Natural killer cell treated with Interleukin-12 subunit alpha and Interleukin-12 subunit beta and Interleukin-15 and Interleukin-18, amount 100 ng/mL, for 72 hours (primary cell): ENCODE results near the gene PLEKHA7. TPM values are rescaled to one million over a fixed set of nuclear protein-coding genes. Genes with fewer than 3 reads are reported as not detected.
"Not testable (repeated sequence)": the region's sequence is repeated elsewhere in the genome, so short reads cannot be mapped to it uniquely, and the experiment has no call there.

Source experiments
- ATAC-seq, 2 donors: fragments of 150-1000 bp; cut with Tn5 transposase in 1 of 2; sonication (Bioruptor Pico), chemical (Tn5 transposase) in 1 of 2; 2 replicates each; pipeline ENCODE4 v1.10.0; 2021
- DNase-seq: peaks from one replicate; pipeline ENCODE4 v3.0.0; 2022; ENCODE audit warnings: low spot score
- H3K27ac Mint-ChIP-seq, 2 donors: 1 replicate in 1 of 2; 2 replicates in 1 of 2; pipeline ENCODE4 v1.8.0; 2022; ENCODE audit warnings: mixed read lengths in 2 of 2, mild to moderate bottlenecking in 1 of 2, moderate library complexity in 1 of 2
- H3K27me3 Mint-ChIP-seq, 2 donors: 1 replicate in 1 of 2; 2 replicates in 1 of 2; pipeline ENCODE4 v1.8.0; 2022; ENCODE audit warnings: mixed read lengths in 2 of 2
- H3K36me3 Mint-ChIP-seq: one replicate; pipeline ENCODE4 v1.8.0; 2022; ENCODE audit warnings: mixed read lengths
- H3K4me1 Mint-ChIP-seq, 2 donors: 1 replicate in 1 of 2; 2 replicates in 1 of 2; pipeline ENCODE4 v1.8.0; 2022; ENCODE audit warnings: low read depth in 2 of 2, mixed read lengths in 2 of 2, mild to moderate bottlenecking in 1 of 2
- H3K4me3 Mint-ChIP-seq: one replicate; pipeline ENCODE4 v1.8.0; 2022; ENCODE audit warnings: mixed read lengths
- H3K9me3 Mint-ChIP-seq: 2 replicates; pipeline ENCODE4 v1.8.0; 2022; ENCODE audit warnings: mixed read lengths
- total RNA-seq, 2 donors: library from RNA; stranded (reverse); gene quantifications; one replicate each; pipeline ENCODE4 v1.2.3, GENCODE V29; 2022

PLEKHA7 gene
- total RNA-seq, result under 1 TPM; 0.10 to 0.84 TPM

DNA sequence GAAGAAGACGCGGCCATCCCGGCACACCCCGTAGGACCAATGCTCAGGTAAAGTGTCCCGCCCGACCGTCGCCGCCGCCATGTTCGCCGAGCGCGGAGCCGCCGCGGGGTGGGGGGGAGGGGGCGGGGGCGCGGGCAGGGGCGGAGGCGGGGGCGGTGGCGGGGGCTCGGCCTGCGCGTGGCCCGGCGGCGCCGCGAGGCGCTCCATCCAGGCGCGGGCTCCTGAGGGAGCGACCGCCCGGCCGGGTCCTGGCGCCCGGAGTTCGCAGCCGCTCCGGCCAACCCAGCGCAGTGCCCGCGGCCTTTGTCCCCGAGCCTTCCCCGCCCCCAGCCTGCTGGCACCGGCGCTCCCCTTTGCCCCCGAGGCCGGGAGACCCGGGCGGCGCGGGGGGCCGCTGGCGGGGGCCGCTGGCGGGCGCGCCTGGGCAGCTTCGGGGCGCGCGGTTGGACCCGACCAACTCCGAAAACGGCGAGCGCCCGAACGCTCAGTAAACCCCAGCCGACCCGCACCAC is at the start of gene PLEKHA7:
TSS of gene PLEKHA7 (minus strand) at position 94 of the 512 bp plus-strand sequence. CDS start at position 81, 13 bp downstream.
- Mint-ChIP-seq H3K36me3 (peaks cover 4% of the 10 kb centered on the region), H3K4me1 (peaks cover 7 to 9% of the 10 kb centered on the region in 2 donors), H3K9me3 (no peaks in the 10 kb centered on the region), H3K4me3 (peak within 1 kb of the TSS; percentile 96), H3K27ac (peak within 1 kb of the TSS in 1 of 2 donors; percentile 34), H3K27me3 (peaks cover 16 to 28% of the 10 kb centered on the region in 2 donors)
- ATAC-seq, result peak in 1 of 2 donors; percentile 14
- DNase-seq, result no peak

DNA sequence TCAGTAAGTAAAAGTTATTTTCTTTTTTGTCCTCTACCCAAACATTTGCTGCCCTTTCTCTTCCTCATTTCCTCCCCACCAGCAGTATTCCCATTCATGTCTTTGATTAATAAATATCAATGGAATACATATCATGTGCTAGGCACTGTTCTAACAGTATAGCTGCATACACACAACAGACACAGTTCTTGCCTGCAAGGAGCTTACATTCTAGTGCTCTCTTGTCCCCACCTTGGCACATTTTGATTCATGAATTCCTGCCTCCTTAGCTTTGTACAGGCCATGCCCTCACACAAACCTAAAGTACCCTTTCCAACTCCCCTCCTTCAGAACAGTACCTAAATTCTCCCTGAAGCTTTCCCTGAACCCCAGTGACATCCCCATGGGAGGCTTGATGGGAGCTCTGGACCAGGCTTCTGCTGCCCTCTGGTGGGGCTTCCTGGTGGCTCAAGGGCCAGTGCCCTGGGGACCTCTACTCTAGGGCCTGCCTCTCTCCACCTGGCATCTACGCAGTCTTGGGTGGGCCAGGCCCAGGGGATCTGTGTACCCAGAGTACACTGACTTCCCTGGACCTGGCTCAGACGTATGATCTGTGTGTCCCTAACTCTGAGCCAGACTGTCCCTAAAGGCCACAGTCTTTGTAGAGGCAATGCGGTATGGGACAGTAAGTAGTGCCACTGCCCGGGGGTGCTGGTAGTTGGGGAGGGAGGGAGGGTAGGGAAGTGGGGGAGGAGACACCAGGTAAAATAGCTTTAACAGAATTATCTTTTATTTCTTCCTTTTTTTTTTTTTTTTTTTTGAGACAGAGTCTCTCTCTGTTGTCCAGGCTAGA is 49.2 kb upstream of the PLEKHA7 start:
- Mint-ChIP-seq H3K36me3 (no peaks in the 10 kb centered on the region), H3K27ac (no peak overlapping the region), H3K4me3 (no peak overlapping the region), H3K27me3 (peaks cover 0 to 2% of the 10 kb centered on the region in 2 donors), H3K9me3 (no peaks in the 10 kb centered on the region), H3K4me1 (no peaks in the 10 kb centered on the region)
- DNase-seq (no peak), ATAC-seq (peak; percentile 68 to 77)

DNA sequence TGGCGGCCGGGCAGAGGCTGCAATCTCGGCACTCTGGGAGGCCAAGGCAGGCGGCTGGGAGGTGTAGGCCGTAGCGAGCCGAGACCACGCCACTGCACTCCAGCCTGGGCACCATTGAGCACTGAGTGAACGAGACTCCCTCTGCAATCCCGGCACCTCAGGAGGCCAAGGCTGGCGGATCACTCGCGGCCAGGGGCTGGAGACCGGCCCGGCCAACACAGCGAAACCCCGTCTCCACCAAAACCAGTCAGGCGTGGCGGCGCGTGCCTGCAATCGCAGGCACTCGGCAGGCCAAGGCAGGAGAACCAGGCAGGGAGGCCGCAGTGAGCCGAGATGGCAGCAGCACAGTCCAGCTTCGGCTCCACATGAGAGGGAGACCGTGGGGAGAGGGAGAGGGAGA is 36.9 kb upstream of the PLEKHA7 start:
- H3K4me1 Mint-ChIP-seq, DNase-seq, H3K9me3 Mint-ChIP-seq, H3K27me3 Mint-ChIP-seq, ATAC-seq, H3K36me3 Mint-ChIP-seq, H3K27ac Mint-ChIP-seq, H3K4me3 Mint-ChIP-seq: not testable (repeated sequence)

- H3K4me3 Mint-ChIP-seq, H3K27ac Mint-ChIP-seq, ATAC-seq, DNase-seq, H3K36me3 Mint-ChIP-seq, H3K9me3 Mint-ChIP-seq, H3K4me1 Mint-ChIP-seq: not testable (repeated sequence)
- H3K27me3 Mint-ChIP-seq, result peaks cover 3 to 12% of the 10 kb centered on the region in 2 donors
These were observed 34.3 kb upstream of the PLEKHA7 start for GRCh38 chr11:17048491-17048890.

GRCh38 chr11:17046690-17047089 is 32.5 kb upstream of the PLEKHA7 start:
- Mint-ChIP-seq H3K4me3 (no peak overlapping the region), H3K9me3 (no peaks in the 10 kb centered on the region), H3K4me1 (no peaks in the 10 kb centered on the region), H3K27me3 (peaks cover 11 to 12% of the 10 kb centered on the region in 2 donors), H3K27ac (no peak overlapping the region), H3K36me3 (no peaks in the 10 kb centered on the region)
- ATAC-seq (no peak), DNase-seq (no peak)

- DNase-seq, result no peak
- ATAC-seq, result no peak
- peaks cover 14 to 21% of the 10 kb centered on the region in 2 donors for H3K27me3 Mint-ChIP-seq
- no peaks in the 10 kb centered on the region for H3K4me1 Mint-ChIP-seq
- H3K9me3 Mint-ChIP-seq, result no peaks in the 10 kb centered on the region
- H3K4me3 Mint-ChIP-seq, result no peak overlapping the region
- H3K27ac Mint-ChIP-seq, result no peak overlapping the region
- H3K36me3 Mint-ChIP-seq, result no peaks in the 10 kb centered on the region
These were observed 22.7 kb upstream of the PLEKHA7 start for GRCh38 chr11:17036666-17037658.

DNA sequence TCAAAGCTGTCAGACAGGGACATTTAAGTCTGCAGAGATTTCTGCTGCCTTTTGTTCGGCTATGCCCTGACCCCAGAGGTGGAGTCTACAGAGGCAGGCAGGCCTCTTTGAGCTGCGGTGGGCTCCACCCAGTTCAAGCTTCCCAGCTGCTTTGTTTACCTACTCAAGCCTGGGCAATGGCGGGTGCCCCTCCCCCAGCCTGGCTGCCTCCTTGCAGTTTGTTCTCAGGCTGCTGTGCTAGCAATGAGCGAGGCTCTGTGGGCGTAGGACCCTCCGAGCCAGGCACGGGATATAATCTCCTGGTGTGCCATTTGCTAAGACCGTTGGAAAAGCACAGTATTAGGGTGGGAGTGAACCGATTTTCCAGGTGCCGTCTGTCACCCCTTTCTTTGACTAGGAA is 19.8 kb upstream of the PLEKHA7 start:
- not testable (repeated sequence) for H3K9me3 Mint-ChIP-seq, H3K4me1 Mint-ChIP-seq, H3K36me3 Mint-ChIP-seq, DNase-seq, H3K4me3 Mint-ChIP-seq, H3K27ac Mint-ChIP-seq, ATAC-seq
- H3K27me3 Mint-ChIP-seq, result peaks cover 9 to 16% of the 10 kb centered on the region in 2 donors

- ATAC-seq (no peak), DNase-seq (no peak)
- H3K9me3 Mint-ChIP-seq, result no peaks in the 10 kb centered on the region
- no peaks in the 10 kb centered on the region for H3K4me1 Mint-ChIP-seq
- H3K4me3 Mint-ChIP-seq, result no peak overlapping the region
- peaks cover 6 to 13% of the 10 kb centered on the region in 2 donors for H3K27me3 Mint-ChIP-seq
- no peak overlapping the region for H3K27ac Mint-ChIP-seq
- no peaks in the 10 kb centered on the region for H3K36me3 Mint-ChIP-seq
These were observed 12.4 kb upstream of the PLEKHA7 start for GRCh38 chr11:17026487-17027082.

DNA sequence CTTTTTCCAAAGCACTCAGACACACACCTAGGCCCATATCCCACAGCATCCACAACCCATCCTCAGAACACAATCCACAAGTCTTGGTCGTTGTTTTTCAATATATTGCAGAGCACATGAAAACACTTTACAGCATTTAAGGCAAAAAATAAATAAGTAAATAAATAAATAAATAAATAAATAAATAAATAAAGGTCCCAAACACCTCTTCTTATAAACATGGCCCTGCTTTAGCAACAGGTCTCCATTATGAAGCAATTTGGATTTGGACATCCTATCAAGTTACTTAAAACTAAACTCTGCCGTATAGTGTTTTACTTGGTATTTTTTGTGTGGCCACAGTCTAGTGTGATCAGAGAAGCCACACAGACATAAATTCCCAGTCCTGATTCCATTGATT is 10.7 kb upstream of the PLEKHA7 start:
- Mint-ChIP-seq H3K27me3 (peaks cover 6 to 7% of the 10 kb centered on the region in 2 donors), H3K9me3 (no peaks in the 10 kb centered on the region), H3K36me3 (no peaks in the 10 kb centered on the region), H3K27ac (no peak overlapping the region), H3K4me1 (no peaks in the 10 kb centered on the region), H3K4me3 (no peak overlapping the region)
- ATAC-seq (no peak), DNase-seq (no peak)

DNA sequence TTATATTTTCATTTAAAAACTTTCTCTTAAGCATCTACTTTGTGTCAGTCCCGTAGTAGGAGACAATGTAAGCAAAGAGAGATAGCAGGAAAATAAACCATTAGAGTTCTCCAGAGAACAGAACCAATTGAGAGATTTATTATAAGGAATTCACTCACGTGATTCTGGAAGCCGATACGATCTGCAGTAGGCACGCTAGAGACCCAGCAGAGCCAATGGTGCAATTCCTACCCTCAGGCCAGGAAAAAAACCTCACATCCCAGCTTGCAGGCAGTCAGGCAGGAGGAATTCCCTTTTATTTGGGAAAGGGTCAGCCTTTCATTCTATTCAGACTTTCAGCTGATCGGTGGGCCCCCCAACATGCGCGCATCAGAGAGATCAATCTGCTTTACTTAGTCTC is 7.3 kb upstream of the PLEKHA7 start:
- no peak overlapping the region for H3K4me3 Mint-ChIP-seq
- no peaks in the 10 kb centered on the region for H3K9me3 Mint-ChIP-seq

DNA sequence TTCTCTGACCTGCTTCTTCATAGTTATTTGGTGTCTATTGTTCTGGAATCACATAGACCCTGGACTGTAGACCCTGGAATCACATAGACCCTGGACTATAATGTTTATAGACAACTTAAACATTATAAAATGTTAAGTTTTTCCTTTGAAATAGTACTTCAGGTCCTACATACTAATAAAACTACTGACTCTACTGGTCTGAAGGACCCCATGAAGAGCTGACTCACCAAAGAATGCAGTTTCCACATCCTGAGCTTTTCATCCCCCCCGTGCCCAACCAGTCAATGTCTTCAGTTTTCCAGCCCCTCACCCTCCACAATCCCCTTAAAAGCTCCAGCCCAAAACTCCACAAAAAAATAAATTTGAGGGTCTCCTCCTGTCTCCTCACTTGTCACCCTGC is 6.6 kb upstream of the PLEKHA7 start:
- no peaks in the 10 kb centered on the region for H3K4me1 Mint-ChIP-seq
- no peaks in the 10 kb centered on the region for H3K9me3 Mint-ChIP-seq
- H3K36me3 Mint-ChIP-seq, result no peaks in the 10 kb centered on the region
- DNase-seq (no peak), ATAC-seq (no peak)
- peaks cover 13 to 21% of the 10 kb centered on the region in 2 donors for H3K27me3 Mint-ChIP-seq
- no peak overlapping the region for H3K27ac Mint-ChIP-seq
- H3K4me3 Mint-ChIP-seq, result no peak overlapping the region

More for the DNA sequence above, 7.3 kb upstream of the PLEKHA7 start:
- Mint-ChIP-seq H3K36me3 (no peaks in the 10 kb centered on the region), H3K27ac (no peak overlapping the region), H3K4me1 (no peaks in the 10 kb centered on the region), H3K27me3 (peaks cover 8 to 14% of the 10 kb centered on the region in 2 donors)
- DNase-seq (no peak), ATAC-seq (no peak)

GRCh38 chr11:17019232-17019631 is 5.0 kb upstream of the PLEKHA7 start:
- Mint-ChIP-seq H3K4me1 (peaks cover 7 to 9% of the 10 kb centered on the region in 2 donors), H3K27ac (no peak overlapping the region), H3K27me3 (peaks cover 19 to 28% of the 10 kb centered on the region in 2 donors), H3K9me3 (no peaks in the 10 kb centered on the region), H3K4me3 (no peak overlapping the region), H3K36me3 (peaks cover 4% of the 10 kb centered on the region)
- DNase-seq (no peak), ATAC-seq (no peak)

GRCh38 chr11:17015627-17016126 is 1.5 kb upstream of the PLEKHA7 start:
- ATAC-seq, result no peak
- DNase-seq, result no peak
- peaks cover 4% of the 10 kb centered on the region for H3K36me3 Mint-ChIP-seq
- H3K9me3 Mint-ChIP-seq, result no peaks in the 10 kb centered on the region
- peaks cover 7 to 9% of the 10 kb centered on the region in 2 donors for H3K4me1 Mint-ChIP-seq
- H3K27me3 Mint-ChIP-seq, result peaks cover 16 to 28% of the 10 kb centered on the region in 2 donors
- no peak overlapping the region for H3K27ac Mint-ChIP-seq
- peak overlapping the region; percentile 96 for H3K4me3 Mint-ChIP-seq
